Measurements from ENCODE around the gene MED13. TPM values are rescaled to one million over a fixed set of nuclear protein-coding genes. Genes with fewer than 3 reads are reported as not detected.

The MED13 gene
- total RNA-seq, 1 donor from 2014 or later = 47.4 TPM

Other genes with a start within 250 kb of the MED13 start
- gene BRIP1, start 201.8 kb downstream of the MED13 start, total RNA-seq = 0.11 TPM
- gene INTS2, start 137.3 kb downstream of the MED13 start, total RNA-seq = 14.9 TPM

All from cardiac septum (tissue), 1 donor.